RWPE2 (cell line): ENCODE results near the gene DOCK8.
A peak's percentile ranks its signal among the peaks of the same experiment; 100 is the strongest.

Experiments
- ATAC-seq: fragments of 200-7000 bp; cut with Tn5 transposase; 3 replicates; pipeline ENCODE4 v1.9.1; 2021; ENCODE audit warnings: low read depth
- DNase-seq: peaks from one replicate; pipeline ENCODE4 v3.0.0-alpha.2; 2020; ENCODE audit warnings: low spot score
- H3K27ac ChIP-seq: fragments of 450-650 bp; 2 replicates; pipeline ENCODE4 v1.5.1; 2017; ENCODE audit warnings: mild to moderate bottlenecking; ENCODE audit not compliant: poor library complexity, severe bottlenecking
- H3K27me3 ChIP-seq: fragments of 250-450 bp; sonication (Bioruptor Pico); 2 replicates; pipeline ENCODE4 v1.5.1; 2021; ENCODE audit warnings: mild to moderate bottlenecking, moderate library complexity; ENCODE audit not compliant: insufficient read depth, poor library complexity, severe bottlenecking
- H3K36me3 ChIP-seq: fragments of 250-450 bp; sonication (Bioruptor Pico); 2 replicates; pipeline ENCODE4 v1.5.1; 2020; ENCODE audit warnings: low read depth, mild to moderate bottlenecking, moderate library complexity
- H3K4me1 ChIP-seq: fragments of 250-450 bp; sonication (Bioruptor Pico); 2 replicates; pipeline ENCODE4 v1.5.1; 2021; ENCODE audit warnings: mild to moderate bottlenecking, moderate library complexity; ENCODE audit not compliant: insufficient read depth, poor library complexity, severe bottlenecking
- H3K4me3 ChIP-seq: fragments of 250-450 bp; sonication (Bioruptor Pico); 2 replicates; pipeline ENCODE4 v1.5.1; 2021; ENCODE audit warnings: mild to moderate bottlenecking, moderate library complexity; ENCODE audit not compliant: severe bottlenecking
- H3K9me3 ChIP-seq: fragments of 250-450 bp; sonication (Bioruptor Pico); 2 replicates; pipeline ENCODE4 v1.5.1; 2021; ENCODE audit warnings: mild to moderate bottlenecking, moderate library complexity; ENCODE audit not compliant: severe bottlenecking
- TF ChIP-seq, protein P1 (sequence below): fragments of 450-650 bp; IDR thresholded peaks from one replicate; pipeline ENCODE4 v1.5.1; 2017; ENCODE audit warnings: mild to moderate bottlenecking, moderate library complexity; ENCODE audit not compliant: poor library complexity, severe bottlenecking

DOCK8 gene

DNA sequence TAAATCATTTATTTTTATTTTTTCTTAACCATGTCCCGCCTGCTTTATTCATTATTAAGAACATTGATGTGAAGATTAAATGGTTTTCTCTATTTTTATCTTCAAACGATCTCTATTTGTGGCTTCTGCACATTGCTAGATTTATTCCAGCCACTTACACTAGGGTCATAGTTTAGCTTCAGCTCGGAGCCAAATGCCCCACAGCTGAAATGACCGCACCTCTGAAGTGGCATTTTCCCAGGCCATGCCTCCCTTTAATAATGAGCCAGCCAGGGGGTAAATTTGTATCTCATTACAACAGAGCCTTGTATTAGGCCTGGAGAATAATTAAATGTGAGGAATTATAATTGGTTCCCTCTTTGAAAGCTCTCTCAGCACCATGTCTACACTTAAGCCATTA, 89.4 kb downstream of the DOCK8 start:
- no peak for DNase-seq
- Histone ChIP-seq H3K27me3 (no peaks in the 10 kb centered on the region), H3K9me3 (no peaks in the 10 kb centered on the region), H3K4me1 (no peaks in the 10 kb centered on the region), H3K4me3 (no peak overlapping the region), H3K27ac (no peak overlapping the region), H3K36me3 (no peaks in the 10 kb centered on the region)
- TF ChIP-seq, protein P1, sequence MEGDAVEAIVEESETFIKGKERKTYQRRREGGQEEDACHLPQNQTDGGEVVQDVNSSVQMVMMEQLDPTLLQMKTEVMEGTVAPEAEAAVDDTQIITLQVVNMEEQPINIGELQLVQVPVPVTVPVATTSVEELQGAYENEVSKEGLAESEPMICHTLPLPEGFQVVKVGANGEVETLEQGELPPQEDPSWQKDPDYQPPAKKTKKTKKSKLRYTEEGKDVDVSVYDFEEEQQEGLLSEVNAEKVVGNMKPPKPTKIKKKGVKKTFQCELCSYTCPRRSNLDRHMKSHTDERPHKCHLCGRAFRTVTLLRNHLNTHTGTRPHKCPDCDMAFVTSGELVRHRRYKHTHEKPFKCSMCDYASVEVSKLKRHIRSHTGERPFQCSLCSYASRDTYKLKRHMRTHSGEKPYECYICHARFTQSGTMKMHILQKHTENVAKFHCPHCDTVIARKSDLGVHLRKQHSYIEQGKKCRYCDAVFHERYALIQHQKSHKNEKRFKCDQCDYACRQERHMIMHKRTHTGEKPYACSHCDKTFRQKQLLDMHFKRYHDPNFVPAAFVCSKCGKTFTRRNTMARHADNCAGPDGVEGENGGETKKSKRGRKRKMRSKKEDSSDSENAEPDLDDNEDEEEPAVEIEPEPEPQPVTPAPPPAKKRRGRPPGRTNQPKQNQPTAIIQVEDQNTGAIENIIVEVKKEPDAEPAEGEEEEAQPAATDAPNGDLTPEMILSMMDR = no peak
- no peak for ATAC-seq

DNA sequence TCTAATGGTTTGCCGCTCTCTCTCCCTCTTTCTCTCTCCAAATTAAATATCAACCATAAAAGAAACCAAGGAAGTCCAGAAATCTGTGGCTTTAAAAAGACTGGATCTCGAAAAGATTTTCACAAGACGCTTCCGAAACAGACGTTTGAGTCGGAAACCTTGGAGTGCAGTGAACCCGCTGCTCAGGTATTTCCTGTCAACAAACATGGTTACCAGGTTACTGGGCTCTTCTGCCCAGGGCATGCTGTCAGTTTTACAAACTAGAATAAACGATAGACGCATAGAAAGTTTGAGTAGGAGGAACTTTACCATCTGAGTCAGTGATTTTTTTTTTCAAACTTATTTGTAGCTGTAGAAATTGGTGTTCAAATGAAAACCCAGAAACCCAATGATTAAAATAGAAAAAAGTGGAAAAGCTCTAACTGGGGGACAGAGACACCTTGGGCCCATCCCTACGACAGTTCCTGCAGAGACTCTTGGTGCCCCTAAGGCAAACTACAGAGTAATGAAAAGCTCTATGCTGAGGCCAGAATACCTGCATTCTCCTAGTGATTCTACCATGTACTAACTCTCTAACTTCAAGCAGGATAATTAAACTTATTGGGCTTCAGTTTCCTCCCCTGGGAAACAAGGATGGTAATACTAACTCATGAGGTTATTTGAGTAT, 90.0 kb downstream of the DOCK8 start:
- Histone ChIP-seq H3K9me3 (no peaks in the 10 kb centered on the region), H3K27ac (no peak overlapping the region), H3K36me3 (no peaks in the 10 kb centered on the region), H3K27me3 (no peaks in the 10 kb centered on the region), H3K4me1 (no peaks in the 10 kb centered on the region), H3K4me3 (no peak overlapping the region)
- no peak for DNase-seq
- TF ChIP-seq, protein P1 = no peak
- peak; percentile 82; the same call in 2 of the 3 replicates for ATAC-seq

DNA sequence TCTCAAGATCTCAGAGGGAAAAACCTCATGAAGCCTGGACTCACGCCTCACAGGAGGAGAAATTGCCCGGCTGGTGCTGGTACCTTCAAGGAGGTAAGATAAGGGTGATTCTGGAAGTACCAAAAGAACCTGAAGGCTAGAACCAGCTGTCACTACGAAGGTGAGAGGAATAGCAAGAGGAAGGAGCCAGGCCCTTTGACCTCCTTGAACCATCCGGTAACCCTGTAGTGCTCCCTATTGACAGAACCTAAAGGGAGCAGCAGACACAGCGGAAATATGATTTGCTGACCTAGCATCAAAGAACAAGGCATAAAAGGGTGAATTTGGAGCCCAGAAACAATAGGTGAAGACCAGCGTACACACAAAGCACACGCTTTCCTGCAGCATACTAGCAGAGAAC, 92.2 kb downstream of the DOCK8 start:
- H3K27ac ChIP-seq = no peak overlapping the region
- DNase-seq (no peak), ATAC-seq (no peak)
- no peaks in the 10 kb centered on the region for H3K27me3 ChIP-seq
- H3K9me3 ChIP-seq = no peaks in the 10 kb centered on the region
- no peaks in the 10 kb centered on the region for H3K36me3 ChIP-seq
- TF ChIP-seq, protein P1 = no peak
- no peaks in the 10 kb centered on the region for H3K4me1 ChIP-seq
- no peak overlapping the region for H3K4me3 ChIP-seq

DNA sequence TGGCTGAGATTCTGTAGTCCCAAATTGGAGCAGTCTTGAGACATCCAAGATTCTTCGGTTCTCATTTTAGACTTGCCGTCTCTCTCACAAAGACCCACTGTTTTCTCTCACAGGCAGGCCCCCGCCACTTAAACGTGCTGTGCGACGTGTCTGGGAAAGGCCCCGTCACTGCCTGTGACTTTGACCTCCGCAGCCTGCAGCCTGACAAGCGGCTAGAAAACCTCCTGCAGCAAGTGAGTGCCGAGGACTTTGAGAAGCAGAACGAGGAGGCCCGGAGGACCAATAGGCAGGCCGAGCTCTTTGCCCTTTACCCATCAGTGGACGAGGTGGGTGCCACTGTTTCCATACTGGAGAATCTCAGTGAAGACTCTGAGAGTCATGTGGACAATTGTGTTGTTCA, 97.2 kb downstream of the DOCK8 start:
- no peaks in the 10 kb centered on the region for H3K27me3 ChIP-seq
- H3K36me3 ChIP-seq = no peaks in the 10 kb centered on the region
- no peak overlapping the region for H3K27ac ChIP-seq
- ATAC-seq = no peak
- no peaks in the 10 kb centered on the region for H3K4me1 ChIP-seq
- no peaks in the 10 kb centered on the region for H3K9me3 ChIP-seq
- H3K4me3 ChIP-seq = no peak overlapping the region
- TF ChIP-seq, protein P1 = no peak
- no peak for DNase-seq

DNA sequence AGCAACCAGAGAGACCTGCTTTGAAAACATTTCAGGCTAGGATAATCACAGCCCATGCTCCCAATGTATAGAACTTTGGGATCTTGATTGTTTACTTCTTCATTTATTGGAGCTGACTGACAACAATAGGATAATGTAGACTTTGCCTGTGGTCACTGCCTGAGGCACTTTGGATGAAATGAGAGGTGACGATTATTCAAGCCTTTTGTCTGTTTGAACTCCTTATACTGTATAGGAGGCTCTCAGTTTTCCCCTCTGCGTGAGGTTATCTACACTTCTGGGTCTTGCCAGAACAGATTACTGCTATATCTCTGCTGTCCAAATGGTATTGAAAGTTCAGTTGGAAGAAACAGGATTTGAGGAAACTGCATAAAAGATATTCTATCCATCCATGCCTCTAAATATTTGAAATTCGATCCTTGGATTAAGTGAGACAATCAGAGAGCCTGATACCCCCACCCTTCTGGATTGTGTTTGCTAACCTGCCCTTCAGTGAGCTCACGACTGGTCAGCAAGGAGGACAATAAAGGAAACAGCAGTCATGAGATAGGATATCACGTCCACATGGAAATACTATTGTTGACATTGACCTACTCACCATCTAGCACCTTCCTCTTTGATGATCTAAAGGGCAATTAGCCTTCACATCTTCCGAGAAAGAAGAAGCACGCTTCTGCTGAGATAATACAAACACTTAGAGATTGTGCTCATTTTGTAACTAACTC, 98.1 kb downstream of the DOCK8 start:
- Histone ChIP-seq H3K4me3 (no peak overlapping the region), H3K9me3 (no peaks in the 10 kb centered on the region), H3K27ac (no peak overlapping the region), H3K4me1 (no peaks in the 10 kb centered on the region), H3K36me3 (no peaks in the 10 kb centered on the region), H3K27me3 (no peaks in the 10 kb centered on the region)
- TF ChIP-seq, protein P1 = no peak
- DNase-seq (no peak), ATAC-seq (no peak)
